Suprapubic skin (tissue), 4 donors: ENCODE results near the gene DNMBP.

Source experiments
- CTCF ChIP-seq, 2 donors: fragments of 200-600 bp in 1 of 2; fragments of 450-650 bp in 1 of 2; sonication (generic) in 1 of 2; IDR thresholded peaks; one replicate each; pipeline ENCODE4 v1.5.1; 2016 to 2019; ENCODE audit warnings: antibody characterized with exemption in 2 of 2, mild to moderate bottlenecking in 1 of 2, moderate library complexity in 1 of 2
- EP300 ChIP-seq: sonication (generic); formaldehyde crosslinking; IDR thresholded peaks from one replicate; pipeline ENCODE4 v1.6.1; 2017; ENCODE audit warnings: antibody characterized with exemption
- POLR2A ChIP-seq, 2 donors: fragments of 450-650 bp; IDR thresholded peaks; one replicate each; pipeline ENCODE4 v1.6.1; 2017; ENCODE audit warnings: antibody characterized with exemption in 2 of 2, mild to moderate bottlenecking in 2 of 2, moderate library complexity in 2 of 2
- POLR2AphosphoS5 ChIP-seq, 3 donors: sonication (generic); formaldehyde crosslinking; IDR thresholded peaks; one replicate each; pipeline ENCODE4 v1.6.1; 2017; ENCODE audit warnings: antibody characterized with exemption in 3 of 3

GRCh38 chr10:99858849-99859248, 150.9 kb downstream of the DNMBP start:
- no peak for TF ChIP-seq CTCF (IDR thresholded peaks at IDR 0.05)
- no peak for TF ChIP-seq POLR2A (IDR thresholded peaks at IDR 0.05)
- TF ChIP-seq POLR2AphosphoS5 (IDR thresholded peaks at IDR 0.05) = no peak
- TF ChIP-seq EP300 = no peak
